ENCODE data around the gene SPEG. TPM values are rescaled to one million over a fixed set of nuclear protein-coding genes. Genes with fewer than 3 reads are reported as not detected.

The SPEG gene
- total RNA-seq, 6 experiments from 2014 or later, result 0.24 to 1.5 (median 0.48) TPM

DNA sequence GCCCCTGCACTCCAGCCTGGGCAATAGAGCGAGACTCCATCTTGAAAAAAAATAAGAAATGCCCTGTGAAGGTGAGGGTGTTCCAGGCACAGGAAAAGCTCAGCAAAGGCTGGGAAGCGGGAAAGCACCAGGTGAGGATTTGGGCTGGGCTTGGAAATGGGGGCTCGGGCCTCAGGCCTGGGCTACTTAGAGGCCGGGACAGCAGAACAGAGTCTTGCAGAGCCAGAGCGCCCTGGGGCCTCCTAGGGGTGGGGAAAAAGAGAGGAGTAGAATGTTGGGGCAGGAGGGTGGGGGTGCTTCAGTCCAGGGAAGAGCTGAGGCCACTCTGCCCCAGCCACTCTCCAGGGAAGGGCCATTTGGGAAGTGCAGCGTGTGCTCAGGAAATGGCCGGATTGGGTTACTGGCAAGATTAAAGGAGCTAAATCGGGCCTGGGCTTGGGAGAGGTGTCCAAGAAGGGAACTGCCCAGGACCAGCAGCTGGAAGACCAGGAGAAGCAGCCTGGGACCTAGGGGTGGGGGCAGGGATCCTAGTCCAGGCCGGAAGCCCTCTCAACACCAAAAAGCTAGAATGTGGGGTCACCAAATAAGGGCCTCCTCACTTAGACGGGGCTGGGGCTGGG is 30.2 kb upstream of the SPEG start:
- H3K4me1 ChIP-seq, result peaks cover 0 to 3% (median 0%) of the 10 kb centered on the region in 4 donors
- no peak overlapping the region for H3K27ac ChIP-seq
- intact Hi-C loops (cut with DNase I), result loop anchor here in 1 of 2 donors (10.0 kb wide), 1 partner anchor 120 kb away; no protein-coding TSS in a partner anchor
- DNase-seq, result no peak
- no peaks in the 10 kb centered on the region for H3K36me3 ChIP-seq
- no peak for ATAC-seq
- no peaks in the 10 kb centered on the region for H3K27me3 ChIP-seq
- 94% methylated on average over 4 of the region's 10 CpGs for whole genome bisulfite sequencing (ENCODE audit: insufficient coverage, low coverage, low lambda C conversion rate, missing lambda C conversion rate)
- no peak for TF ChIP-seq POLR2A (IDR thresholded peaks at IDR 0.05)
- TF ChIP-seq, protein P1, sequence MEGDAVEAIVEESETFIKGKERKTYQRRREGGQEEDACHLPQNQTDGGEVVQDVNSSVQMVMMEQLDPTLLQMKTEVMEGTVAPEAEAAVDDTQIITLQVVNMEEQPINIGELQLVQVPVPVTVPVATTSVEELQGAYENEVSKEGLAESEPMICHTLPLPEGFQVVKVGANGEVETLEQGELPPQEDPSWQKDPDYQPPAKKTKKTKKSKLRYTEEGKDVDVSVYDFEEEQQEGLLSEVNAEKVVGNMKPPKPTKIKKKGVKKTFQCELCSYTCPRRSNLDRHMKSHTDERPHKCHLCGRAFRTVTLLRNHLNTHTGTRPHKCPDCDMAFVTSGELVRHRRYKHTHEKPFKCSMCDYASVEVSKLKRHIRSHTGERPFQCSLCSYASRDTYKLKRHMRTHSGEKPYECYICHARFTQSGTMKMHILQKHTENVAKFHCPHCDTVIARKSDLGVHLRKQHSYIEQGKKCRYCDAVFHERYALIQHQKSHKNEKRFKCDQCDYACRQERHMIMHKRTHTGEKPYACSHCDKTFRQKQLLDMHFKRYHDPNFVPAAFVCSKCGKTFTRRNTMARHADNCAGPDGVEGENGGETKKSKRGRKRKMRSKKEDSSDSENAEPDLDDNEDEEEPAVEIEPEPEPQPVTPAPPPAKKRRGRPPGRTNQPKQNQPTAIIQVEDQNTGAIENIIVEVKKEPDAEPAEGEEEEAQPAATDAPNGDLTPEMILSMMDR (IDR thresholded peaks at IDR 0.05), result no peak
- H3K4me3 ChIP-seq, result no peak overlapping the region
- no peaks in the 10 kb centered on the region for H3K9me3 ChIP-seq

DNA sequence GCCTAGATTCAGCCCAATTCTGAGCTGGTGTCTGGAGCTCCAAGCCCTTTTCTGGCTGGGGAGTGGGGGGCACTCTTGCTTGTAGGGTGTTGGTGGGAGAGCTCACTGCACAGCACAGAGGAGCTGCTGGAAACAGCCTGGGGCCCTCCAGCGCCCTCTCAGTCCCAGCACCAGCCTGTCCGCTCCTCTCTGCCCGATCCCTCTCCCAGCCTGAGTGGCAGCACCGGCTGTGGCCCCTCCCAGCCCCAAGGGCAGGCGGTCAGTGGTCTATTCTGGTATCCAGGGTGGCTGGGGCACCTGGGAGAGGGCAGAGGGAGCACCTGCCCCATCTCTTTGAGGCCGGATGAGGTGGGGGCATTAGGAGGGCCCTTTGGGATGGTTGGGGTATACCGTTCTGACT is 29.7 kb upstream of the SPEG start:
- intact Hi-C loops (cut with DNase I), result loop anchor here (5.0 to 10.0 kb wide), 2 partner anchors 120 to 127 kb away; no protein-coding TSS in a partner anchor
- no peaks in the 10 kb centered on the region for H3K27me3 ChIP-seq
- ATAC-seq (no peak), DNase-seq (peak in 1 of 3 donors; percentile 27)
- WGBS (ENCODE audit: insufficient coverage, low coverage, low lambda C conversion rate, missing lambda C conversion rate), result 91% methylated on average over 4 of the region's 7 CpGs
- TF ChIP-seq, protein P1 (IDR thresholded peaks at IDR 0.05), result no peak
- TF ChIP-seq POLR2A (IDR thresholded peaks at IDR 0.05), result no peak
- no peaks in the 10 kb centered on the region for H3K36me3 ChIP-seq
- H3K4me1 ChIP-seq, result no peaks in the 10 kb centered on the region
- no peak overlapping the region for H3K4me3 ChIP-seq
- no peak overlapping the region for H3K27ac ChIP-seq
- no peaks in the 10 kb centered on the region for H3K9me3 ChIP-seq

DNA sequence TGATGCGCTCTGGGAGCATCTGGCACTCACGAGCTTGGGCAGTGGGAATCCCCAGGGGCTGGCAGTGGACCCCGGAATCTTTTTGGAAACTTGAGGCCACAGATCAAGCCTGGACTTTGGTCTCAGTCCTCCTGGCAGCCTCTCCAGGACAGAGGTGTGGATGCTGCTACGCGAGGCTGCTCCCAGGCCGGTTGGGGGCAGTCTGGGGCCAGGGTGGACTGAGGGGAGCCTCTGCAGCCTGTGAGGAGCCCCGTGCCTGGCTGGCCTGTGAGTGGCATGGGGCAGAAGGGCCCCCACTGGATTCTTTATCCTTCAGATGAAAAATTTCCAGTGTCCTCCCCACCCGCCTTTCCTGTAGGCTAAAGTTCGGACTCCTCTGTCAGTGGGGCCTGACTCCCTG is 29.2 kb upstream of the SPEG start:
- Histone ChIP-seq H3K4me3 (no peak overlapping the region), H3K9me3 (no peaks in the 10 kb centered on the region), H3K36me3 (no peaks in the 10 kb centered on the region), H3K27me3 (no peaks in the 10 kb centered on the region), H3K27ac (no peak overlapping the region), H3K4me1 (no peaks in the 10 kb centered on the region)
- intact Hi-C loops (cut with DNase I), result loop anchor here (5.0 to 10.0 kb wide), 2 partner anchors 119 to 127 kb away; no protein-coding TSS in a partner anchor
- TF ChIP-seq POLR2A (IDR thresholded peaks at IDR 0.05), result no peak
- TF ChIP-seq, protein P1 (IDR thresholded peaks at IDR 0.05), result no peak
- ATAC-seq (peak in 1 of 4 donors; percentile 6), DNase-seq (no peak)
- no CpG with 5 or more reads among the region's 9 CpGs for WGBS (ENCODE audit: insufficient coverage, low coverage, low lambda C conversion rate, missing lambda C conversion rate)

DNA sequence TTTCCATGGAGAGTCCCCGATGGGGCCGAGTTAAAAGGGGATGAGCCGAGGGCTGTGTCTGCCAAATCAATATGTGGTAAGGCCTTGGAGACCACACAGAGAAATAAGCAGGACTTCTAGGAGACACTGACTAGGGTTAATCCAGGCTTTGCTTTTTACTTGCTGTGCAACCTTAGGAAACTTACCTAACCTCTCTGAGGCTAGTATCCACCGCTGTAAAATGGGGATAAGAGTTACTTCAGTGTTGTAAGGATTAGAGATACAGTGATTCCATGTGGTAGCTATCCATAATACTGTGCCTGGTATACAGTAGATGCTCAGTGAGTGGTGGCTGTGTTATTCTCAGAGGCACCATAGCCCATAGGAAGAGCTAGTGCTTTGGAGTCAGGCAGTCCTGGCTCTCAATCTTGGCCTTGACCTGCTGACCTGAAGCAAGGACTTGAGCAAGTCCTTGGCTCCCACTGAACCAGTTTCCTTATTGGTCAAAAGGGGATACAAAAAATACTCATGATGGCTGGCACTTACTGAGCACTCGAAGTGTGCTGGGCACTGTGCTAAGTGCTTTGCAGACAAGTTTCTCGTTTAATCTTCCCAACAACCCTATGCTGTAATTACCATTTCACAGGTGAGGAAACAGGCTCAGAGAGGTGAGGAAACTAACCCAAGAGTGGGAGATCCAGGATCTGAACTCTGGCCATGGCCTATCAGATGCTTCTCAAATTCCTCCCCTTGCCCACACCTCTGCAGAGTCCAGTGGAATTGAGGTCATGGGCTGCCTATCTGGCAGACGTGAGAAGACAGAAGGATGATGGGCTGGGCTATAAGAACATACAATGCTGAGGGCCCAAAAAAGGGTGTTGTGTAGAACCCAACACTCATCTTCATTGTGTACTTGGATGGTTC is 28.4 kb upstream of the SPEG start:
- H3K4me3 ChIP-seq, result no peak overlapping the region
- ATAC-seq (no peak), DNase-seq (no peak)
- no peaks in the 10 kb centered on the region for H3K4me1 ChIP-seq
- H3K9me3 ChIP-seq, result no peaks in the 10 kb centered on the region
- intact Hi-C loops (cut with DNase I), result loop anchor here (5.0 to 10.0 kb wide), 2 partner anchors 119 to 126 kb away; no protein-coding TSS in a partner anchor
- WGBS (ENCODE audit: insufficient coverage, low coverage, low lambda C conversion rate, missing lambda C conversion rate), result 75% methylated on average over 5 of the region's 7 CpGs
- TF ChIP-seq POLR2A (IDR thresholded peaks at IDR 0.05), result no peak
- TF ChIP-seq, protein P1 (IDR thresholded peaks at IDR 0.05), result no peak
- no peaks in the 10 kb centered on the region for H3K27me3 ChIP-seq
- H3K27ac ChIP-seq, result no peak overlapping the region
- no peaks in the 10 kb centered on the region for H3K36me3 ChIP-seq

Measured in right lobe of liver (tissue), 6 donors.